Esophagus muscularis mucosa (tissue), 4 donors: ENCODE results near the gene DNAH6. TPM values are rescaled to one million over a fixed set of nuclear protein-coding genes. Genes with fewer than 3 reads are reported as not detected.

Experiments used
- DNase-seq: peaks from one replicate; pipeline ENCODE4 v3.0.0-alpha.2; 2017; ENCODE audit errors: extremely low spot score
- H3K27ac ChIP-seq, 4 donors: fragments of 200-600 bp; sonication (generic); replicated peaks in 1 of 4; 1 replicate in 3 of 4; 2 replicates in 1 of 4; pipeline ENCODE4 v1.5.1; 2016 to 2019; ENCODE audit warnings: mild to moderate bottlenecking in 1 of 4
- H3K27me3 ChIP-seq, 4 donors: fragments of 200-600 bp; sonication (generic); one replicate each; pipeline versions ENCODE4 v1.5.1 to v1.6.0; 2016 to 2019
- H3K36me3 ChIP-seq, 4 donors: fragments of 200-600 bp; sonication (generic); one replicate each; pipeline ENCODE4 v1.5.1; 2016 to 2019
- H3K4me1 ChIP-seq, 4 donors: fragments of 200-600 bp; sonication (generic); one replicate each; pipeline ENCODE4 v1.5.1; 2016 to 2019
- H3K4me3 ChIP-seq, 4 donors: fragments of 200-600 bp; sonication (generic); 1 replicate in 2 of 4; 2 replicates in 2 of 4; pipeline ENCODE4 v1.5.1; 2016 to 2019; ENCODE audit warnings: mild to moderate bottlenecking in 4 of 4, moderate library complexity in 1 of 4
- H3K9me3 ChIP-seq, 4 donors: fragments of 200-600 bp; sonication (generic); 1 replicate in 3 of 4; 2 replicates in 1 of 4; pipeline ENCODE4 v1.5.1; 2016 to 2019
- CTCF ChIP-seq, 3 experiments: fragments of 200-600 bp in 2 of 3; fragments of 450-650 bp in 1 of 3; sonication (generic) in 2 of 3; IDR thresholded peaks; one replicate each; pipeline ENCODE4 v1.5.1; 2017 to 2019; ENCODE audit warnings: antibody characterized with exemption in 3 of 3, mild to moderate bottlenecking in 2 of 3, moderate library complexity in 1 of 3
- EP300 ChIP-seq: sonication (generic); formaldehyde crosslinking; IDR thresholded peaks from one replicate; pipeline ENCODE4 v1.6.1; 2017; ENCODE audit warnings: antibody characterized with exemption
- POLR2A ChIP-seq: fragments of 450-650 bp; IDR thresholded peaks from one replicate; pipeline ENCODE4 v1.6.1; 2017; ENCODE audit warnings: antibody characterized with exemption, moderate library complexity, mild to moderate bottlenecking, low read depth
- POLR2AphosphoS5 ChIP-seq, 2 donors: sonication (generic); formaldehyde crosslinking; IDR thresholded peaks; one replicate each; pipeline ENCODE4 v1.6.1; 2017; ENCODE audit warnings: antibody characterized with exemption in 2 of 2
- WGBS: methylation state at CpG from one replicate; pipeline ENCODE4 v1.1.5; 2018; 5-methylcytosine and 5-hydroxymethylcytosine counted together
- intact Hi-C: fragments of 100-400 bp; cut with DNase I; formaldehyde crosslinking; loops from one replicate; pipeline ENCODE4 v1.15.1; 2023
- total RNA-seq, 4 donors: library from RNA; depleted of rRNA; stranded (reverse); fragments of >200 nt; gene quantifications; one replicate each; pipeline versions ENCODE4 v1.1.0 to v1.2.1, GENCODE V29; 2016

Gene DNAH6
- total RNA-seq, 4 donors from 2014 or later: 0.11 to 0.42 (median 0.23) TPM

GRCh38 chr2:84636080-84636971, 120.0 kb downstream of the DNAH6 start:
- Histone ChIP-seq H3K4me3 (no peak overlapping the region), H3K27me3 (no peaks in the 10 kb centered on the region), H3K4me1 (no peaks in the 10 kb centered on the region), H3K27ac (no peak overlapping the region), H3K9me3 (no peaks in the 10 kb centered on the region), H3K36me3 (no peaks in the 10 kb centered on the region)
- intact Hi-C loops: no loop called here
- 80% methylated on average over 2 of the region's 2 CpGs for WGBS
- DNase-seq: no peak
- TF ChIP-seq POLR2AphosphoS5 (IDR thresholded peaks at IDR 0.05) (no peak), EP300 (no peak), CTCF (IDR thresholded peaks at IDR 0.05) (no peak), POLR2A (no peak)

GRCh38 chr2:84639751-84640150, 123.5 kb downstream of the DNAH6 start:
- no peak for DNase-seq
- Histone ChIP-seq H3K27ac (no peak overlapping the region), H3K4me3 (no peak overlapping the region), H3K4me1 (no peaks in the 10 kb centered on the region), H3K27me3 (no peaks in the 10 kb centered on the region), H3K9me3 (no peaks in the 10 kb centered on the region), H3K36me3 (no peaks in the 10 kb centered on the region)
- WGBS: 65% methylated on average over 5 of the region's 5 CpGs
- TF ChIP-seq EP300 (no peak), CTCF (IDR thresholded peaks at IDR 0.05) (no peak), POLR2A (no peak), POLR2AphosphoS5 (IDR thresholded peaks at IDR 0.05) (no peak)
- intact Hi-C loops: no loop called here

DNA sequence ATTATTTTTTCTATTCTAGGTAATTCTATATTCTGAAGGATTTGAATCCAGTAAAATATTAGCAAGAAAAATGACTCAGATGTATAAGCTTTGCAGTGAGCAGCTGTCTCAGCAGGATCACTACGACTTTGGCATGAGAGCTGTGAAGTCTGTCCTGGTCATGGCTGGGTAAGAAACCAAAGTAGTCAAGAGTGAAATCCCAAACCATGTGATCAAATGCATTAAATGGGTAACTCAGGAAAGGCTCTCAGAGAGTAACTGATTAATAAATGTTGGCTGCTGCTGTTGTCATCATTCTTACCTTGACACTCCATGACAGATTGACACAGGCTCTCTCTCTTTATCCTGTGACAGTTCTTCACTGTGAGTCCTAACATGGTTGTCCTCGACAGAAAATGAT, 124.1 kb downstream of the DNAH6 start:
- no peaks in the 10 kb centered on the region for H3K9me3 ChIP-seq
- WGBS: 73% methylated on average over 2 of the region's 2 CpGs
- no peaks in the 10 kb centered on the region for H3K27me3 ChIP-seq
- H3K36me3 ChIP-seq: no peaks in the 10 kb centered on the region
- H3K27ac ChIP-seq: no peak overlapping the region
- no peak overlapping the region for H3K4me3 ChIP-seq
- intact Hi-C loops: no loop called here
- no peak for DNase-seq
- H3K4me1 ChIP-seq: no peaks in the 10 kb centered on the region
- no peak for TF ChIP-seq POLR2A

DNA sequence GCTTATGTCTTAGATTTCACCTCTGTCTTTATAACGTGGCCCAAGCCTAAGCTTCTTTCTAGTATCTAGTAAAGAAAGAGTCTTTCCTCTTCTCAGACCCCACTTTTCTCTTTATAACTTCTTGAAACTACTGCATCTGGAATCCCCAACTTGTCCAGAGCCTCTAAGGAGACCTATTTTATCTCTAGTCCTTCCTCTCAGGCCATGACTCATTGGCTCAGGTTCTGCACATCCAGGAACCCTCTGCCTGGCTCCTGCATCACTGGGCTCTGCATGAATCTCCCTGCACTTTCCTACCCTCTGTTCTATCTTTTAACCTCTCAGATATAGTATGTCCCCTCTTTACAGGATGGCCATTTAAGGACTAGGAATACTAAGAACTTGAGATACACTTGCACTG, 124.7 kb downstream of the DNAH6 start:
- intact Hi-C loops: no loop called here
- Histone ChIP-seq H3K4me1 (no peaks in the 10 kb centered on the region), H3K4me3 (no peak overlapping the region), H3K27me3 (no peaks in the 10 kb centered on the region), H3K9me3 (no peaks in the 10 kb centered on the region), H3K36me3 (no peaks in the 10 kb centered on the region), H3K27ac (no peak overlapping the region)
- 83% methylated on average over 1 of the region's 1 CpG for WGBS
- no peak for DNase-seq
- TF ChIP-seq CTCF (IDR thresholded peaks at IDR 0.05) (no peak), EP300 (no peak), POLR2AphosphoS5 (IDR thresholded peaks at IDR 0.05) (no peak), POLR2A (no peak)

GRCh38 chr2:84643991-84644390, 127.7 kb downstream of the DNAH6 start:
- TF ChIP-seq CTCF (IDR thresholded peaks at IDR 0.05) (no peak), POLR2A (no peak), POLR2AphosphoS5 (IDR thresholded peaks at IDR 0.05) (no peak), EP300 (no peak)
- Histone ChIP-seq H3K27me3 (no peaks in the 10 kb centered on the region), H3K36me3 (no peaks in the 10 kb centered on the region), H3K4me1 (no peaks in the 10 kb centered on the region), H3K9me3 (no peaks in the 10 kb centered on the region), H3K27ac (no peak overlapping the region), H3K4me3 (no peak overlapping the region)
- intact Hi-C loops: no loop called here
- WGBS: 57% methylated on average over 3 of the region's 3 CpGs
- DNase-seq: no peak
